EH (cell line): ENCODE data around the gene MADD.
"Not testable (repeated sequence)": the region's sequence is repeated elsewhere in the genome, so short reads cannot be mapped to it uniquely, and the experiment has no call there.

Source experiments
- DNase-seq: peaks from one replicate; pipeline ENCODE4 v3.0.0-alpha.2; 2015; ENCODE audit warnings: low read depth

MADD gene

GRCh38 chr11:47318166-47318565, 48.2 kb downstream of the MADD start:
- no peak for DNase-seq

GRCh38 chr11:47324520-47324919, 54.6 kb downstream of the MADD start:
- no peak for DNase-seq

GRCh38 chr11:47325271-47326041, 55.5 kb downstream of the MADD start:
- DNase-seq: no peak

GRCh38 chr11:47326198-47326597, 56.3 kb downstream of the MADD start:
- DNase-seq: no peak

GRCh38 chr11:47327025-47327424, 57.1 kb downstream of the MADD start:
- no peak for DNase-seq

GRCh38 chr11:47327949-47328348, 58.0 kb downstream of the MADD start:
- no peak for DNase-seq

GRCh38 chr11:47328449-47329390, 58.8 kb downstream of the MADD start:
- no peak for DNase-seq

- no peak for DNase-seq
Measured at GRCh38 chr11:47329431-47329986, 59.6 kb downstream of the MADD start.

- peak; percentile 45 for DNase-seq
Measured at GRCh38 chr11:47329987-47330931, 60.3 kb downstream of the MADD start.

GRCh38 chr11:47331454-47332302, 61.7 kb downstream of the MADD start:
- DNase-seq: no peak

- no peak for DNase-seq
Measured at GRCh38 chr11:47332303-47332711, 62.4 kb downstream of the MADD start.

GRCh38 chr11:47332791-47333525, 63.0 kb downstream of the MADD start:
- DNase-seq: no peak

- DNase-seq: no peak
Measured at GRCh38 chr11:47333526-47333845, 63.6 kb downstream of the MADD start.

GRCh38 chr11:47333886-47334443, 64.0 kb downstream of the MADD start:
- DNase-seq: no peak

GRCh38 chr11:47334699-47335411, 64.9 kb downstream of the MADD start:
- DNase-seq: not testable (repeated sequence)

GRCh38 chr11:47335733-47336132, 65.8 kb downstream of the MADD start:
- no peak for DNase-seq

- no peak for DNase-seq
Measured at GRCh38 chr11:47336595-47336994, 66.7 kb downstream of the MADD start.

GRCh38 chr11:47337229-47337924, 67.4 kb downstream of the MADD start:
- no peak for DNase-seq
